HCT116 (cell line): Measurements from ENCODE around the gene ARMH4. TPM values are rescaled to one million over a fixed set of nuclear protein-coding genes. Genes with fewer than 3 reads are reported as not detected.

ENCODE experiments used
- ATAC-seq: fragments of 200-7000 bp; cut with Tn5 transposase; 2 replicates; pipeline ENCODE4 v1.9.1; 2020; ENCODE audit warnings: mild to moderate bottlenecking, moderate library complexity
- BruUV-seq: library from RNA; stranded (reverse); fragments of 400-500 nt; replicated peaks from 2 replicates; lab custom pipeline; 2021; lab: Mats Ljungman, UMichigan
- CTCF ChIA-PET: fragments of 300-600 bp; sonication (Branson Sonifier 250); formaldehyde crosslinking; loops from one replicate; lab custom pipeline; 2021; ENCODE audit warnings: antibody characterized with exemption; lab: Charles Lee
- POLR2A ChIA-PET: fragments of 300-600, 350-600 bp; sonication (Branson Sonifier 250); formaldehyde crosslinking; loops from one replicate; lab custom pipeline; 2021; ENCODE audit warnings: antibody characterized with exemption; lab: Charles Lee
- RAD21 ChIA-PET, 2 experiments: fragments of 300-600 bp; sonication (Branson Sonifier 250); formaldehyde crosslinking; loops; one replicate each; lab custom pipeline; 2023; ENCODE audit warnings: low total read pairs in 2 of 2; ENCODE audit not compliant: uncharacterized antibody in 2 of 2, unreplicated experiment in 2 of 2, low non-redundant PET in 1 of 2; lab: Charles Lee
- DNase-seq: peaks from one replicate; pipeline ENCODE4 v3.0.0-alpha.2; 2010; ENCODE audit warnings: low read depth, low spot score
- H2AFZ ChIP-seq: fragments of 200-600 bp; shearing (Covaris generic), sonication (generic); 2 replicates; pipeline ENCODE4 v1.6.1; 2017; ENCODE audit warnings: low read depth, mixed run types, mixed read lengths, antibody characterized with exemption, low read length; ENCODE audit not compliant: poor library complexity, severe bottlenecking
- H3K27ac ChIP-seq: 2 replicates; pipeline ENCODE4 v1.5.1; 2012; ENCODE audit warnings: low read depth, low read length
- H3K27me3 ChIP-seq: fragments of 200-600 bp; sonication (generic); 2 replicates; pipeline ENCODE4 v1.6.1; 2016; ENCODE audit warnings: mixed run types, low read length, mixed read lengths; ENCODE audit not compliant: insufficient read depth
- H3K36me3 ChIP-seq, 2 experiments: fragments of 200-500 bp in 1 of 2; fragments of 200-600 bp in 1 of 2; sonication (Bioruptor generic) in 1 of 2; sonication (generic) in 1 of 2; 2 replicates each; pipeline versions ENCODE4 v1.5.1 to v1.6.1; 2014 to 2016; ENCODE audit warnings: low read length in 2 of 2, inconsistent platforms in 1 of 2, mixed read lengths in 1 of 2, mixed run types in 1 of 2; ENCODE audit not compliant: insufficient read depth in 2 of 2, control insufficient read depth in 1 of 2
- H3K4me1 ChIP-seq, 2 experiments: fragments of 200-600 bp in 1 of 2; sonication (generic) in 1 of 2; 2 replicates each; pipeline versions ENCODE4 v1.5.1 to v1.6.1; 2012 to 2017; ENCODE audit warnings: low read length in 2 of 2, inconsistent platforms in 1 of 2, mild to moderate bottlenecking in 1 of 2, mixed read lengths in 1 of 2, mixed run types in 1 of 2, moderate library complexity in 1 of 2; ENCODE audit not compliant: insufficient read depth in 2 of 2, control insufficient read depth in 1 of 2
- H3K4me2 ChIP-seq: fragments of 200-600 bp; sonication (generic); 2 replicates; pipeline ENCODE4 v1.6.1; 2017; ENCODE audit warnings: mixed run types, low read length, mixed read lengths
- H3K4me3 ChIP-seq, 2 experiments: fragments of 200-600 bp in 1 of 2; sonication (generic) in 1 of 2; replicated peaks in 1 of 2; 2 replicates each; pipeline ENCODE4 v1.5.1; 2011 to 2016; ENCODE audit warnings: low read length in 2 of 2, control low read depth in 1 of 2, low read depth in 1 of 2, mild to moderate bottlenecking in 1 of 2, mixed read lengths in 1 of 2, mixed run types in 1 of 2
- H3K79me2 ChIP-seq: fragments of 200-600 bp; sonication (generic); 2 replicates; pipeline ENCODE4 v1.6.1; 2017; ENCODE audit warnings: mild to moderate bottlenecking, mixed run types, low read length, moderate library complexity, mixed read lengths; ENCODE audit not compliant: insufficient read depth
- H3K9ac ChIP-seq: fragments of 200-600 bp; sonication (generic); 2 replicates; pipeline ENCODE4 v1.6.1; 2016; ENCODE audit warnings: low read length, mixed read lengths
- H3K9me2 ChIP-seq: fragments of 200-600 bp; sonication (generic), shearing (Covaris generic); 2 replicates; pipeline ENCODE4 v1.6.1; 2017; ENCODE audit warnings: mixed run types, mild to moderate bottlenecking, moderate library complexity; ENCODE audit not compliant: insufficient read depth
- H3K9me3 ChIP-seq, 2 experiments: fragments of 200-500 bp in 1 of 2; fragments of 200-600 bp in 1 of 2; sonication (Bioruptor generic) in 1 of 2; sonication (generic) in 1 of 2; 2 replicates each; pipeline ENCODE4 v1.6.1; 2014 to 2017; ENCODE audit warnings: low read length in 2 of 2, mixed read lengths in 2 of 2, inconsistent platforms in 1 of 2, low read depth in 1 of 2, mild to moderate bottlenecking in 1 of 2, mixed run types in 1 of 2, moderate library complexity in 1 of 2; ENCODE audit not compliant: control insufficient read depth in 1 of 2, insufficient read depth in 1 of 2
- H4K20me1 ChIP-seq: fragments of 200-600 bp; sonication (generic), shearing (Covaris generic); 2 replicates; pipeline ENCODE4 v1.6.1; 2017; ENCODE audit warnings: mixed run types, mild to moderate bottlenecking, moderate library complexity; ENCODE audit not compliant: insufficient read depth
- CBX3 ChIP-seq: IDR thresholded peaks from 2 replicates; pipeline ENCODE4 v1.6.1; 2012; ENCODE audit warnings: low read depth
- EGR1 ChIP-seq: IDR thresholded peaks from 2 replicates; pipeline ENCODE4 v1.6.1; 2012; ENCODE audit warnings: low read depth
- ELF1 ChIP-seq: IDR thresholded peaks from 2 replicates; pipeline ENCODE4 v1.6.1; 2012; ENCODE audit warnings: low read depth, borderline replicate concordance
- EZH2 ChIP-seq: fragments of 200-600 bp; sonication (generic); IDR thresholded peaks from 2 replicates; pipeline ENCODE4 v1.6.1; 2017; ENCODE audit warnings: antibody characterized with exemption, mixed run types
- EZH2phosphoT487 ChIP-seq: fragments of 200-600 bp; IDR thresholded peaks from 2 replicates; pipeline ENCODE4 v1.6.1; 2018; ENCODE audit warnings: antibody characterized with exemption, borderline replicate concordance
- JUND ChIP-seq: IDR thresholded peaks from 2 replicates; pipeline ENCODE4 v1.6.1; 2012
- POLR2A ChIP-seq: IDR thresholded peaks from 2 replicates; pipeline ENCODE4 v1.7.0; 2011; ENCODE audit warnings: borderline replicate concordance; ENCODE audit not compliant: insufficient read depth, insufficient read length; ENCODE audit errors: extremely low read depth
- POLR2AphosphoS5 ChIP-seq: IDR thresholded peaks from 2 replicates; pipeline ENCODE4 v1.6.1; 2011; ENCODE audit warnings: mild to moderate bottlenecking, low read depth, low read length, moderate library complexity
- RAD21 ChIP-seq: IDR thresholded peaks from 2 replicates; pipeline ENCODE4 v1.6.1; 2012; ENCODE audit warnings: low read depth, mild to moderate bottlenecking
- SIN3A ChIP-seq: IDR thresholded peaks from 2 replicates; pipeline ENCODE4 v1.6.1; 2012; ENCODE audit warnings: low read depth
- SP1 ChIP-seq: IDR thresholded peaks from 2 replicates; pipeline ENCODE4 v1.6.1; 2012; ENCODE audit warnings: low read depth
- SRF ChIP-seq: IDR thresholded peaks from 2 replicates; pipeline ENCODE4 v1.6.1; 2012; ENCODE audit warnings: low read depth
- YY1 ChIP-seq: IDR thresholded peaks from 2 replicates; pipeline ENCODE4 v1.6.1; 2011; ENCODE audit warnings: low read length, low read depth, moderate library complexity, mild to moderate bottlenecking; ENCODE audit not compliant: insufficient replicate concordance; ENCODE audit errors: extremely low read depth
- ZBTB33 ChIP-seq: IDR thresholded peaks from 2 replicates; pipeline ENCODE4 v1.6.1; 2011; ENCODE audit warnings: mild to moderate bottlenecking, low read length, moderate library complexity; ENCODE audit not compliant: insufficient replicate concordance; ENCODE audit errors: extremely low read depth
- ZNF274 ChIP-seq: fragments of 200-500 bp; sonication (Bioruptor generic); IDR thresholded peaks from 2 replicates; pipeline ENCODE4 v1.6.1; 2014; ENCODE audit warnings: mild to moderate bottlenecking, low read depth, low read length, inconsistent platforms
- intact Hi-C: fragments of 100-400 bp; cut with micrococcal nuclease; formaldehyde crosslinking; loops from 2 replicates; pipeline ENCODE4 v1.10.0; 2022
- total RNA-seq: library from RNA; stranded (reverse); gene quantifications from one replicate; pipeline ENCODE4 v1.2.1, GENCODE V29; 2021; ENCODE audit not compliant: unreplicated experiment
- TF ChIP-seq, protein P1 (sequence below): IDR thresholded peaks from 2 replicates; pipeline ENCODE4 v1.6.1; 2012

Gene ARMH4
- total RNA-seq, 1 experiment from 2014 or later = 1.7 TPM

DNA sequence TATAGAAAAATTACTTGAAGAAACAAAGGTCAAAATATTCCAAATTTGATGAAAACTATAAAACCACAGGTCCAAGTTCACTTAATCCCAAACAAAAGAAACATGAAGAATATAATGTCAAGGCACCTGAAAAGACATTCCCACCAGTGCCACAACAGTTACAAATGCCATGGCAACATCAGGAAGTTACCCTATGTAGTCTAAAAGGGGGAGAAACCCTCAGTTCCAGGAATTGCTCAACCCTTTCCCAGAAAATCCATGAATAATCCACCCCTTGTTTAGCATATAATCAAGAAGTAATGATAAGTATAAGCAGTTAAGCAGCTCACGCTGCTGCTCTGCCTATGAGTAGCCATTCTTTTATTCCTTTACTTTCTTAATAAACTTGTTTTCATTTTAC, 44.2 kb upstream of the ARMH4 start:
- no peak for DNase-seq

DNA sequence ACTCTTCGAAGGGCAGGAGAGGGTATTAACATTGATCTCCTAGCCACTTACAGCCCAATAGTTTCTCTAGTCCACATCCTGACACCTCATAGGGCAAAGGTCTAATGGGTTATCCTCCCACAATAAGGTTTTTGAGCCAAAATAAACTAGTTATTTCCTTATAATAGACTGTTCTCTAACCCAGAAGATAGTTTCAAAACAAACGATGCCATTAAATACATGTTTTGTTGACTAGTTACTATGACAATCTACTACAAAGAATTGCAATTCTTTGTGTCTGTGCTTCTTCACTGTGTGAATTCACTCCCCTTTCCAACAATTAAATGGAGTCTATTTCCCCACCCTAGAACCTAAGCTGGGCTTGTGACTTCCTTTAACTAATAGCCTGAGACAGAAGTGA, 41.5 kb upstream of the ARMH4 start:
- H3K4me2 ChIP-seq = no peak overlapping the region
- H3K27ac ChIP-seq = no peak overlapping the region
- no peak for ATAC-seq
- H3K79me2 ChIP-seq = no peaks in the 10 kb centered on the region
- H4K20me1 ChIP-seq = no peaks in the 10 kb centered on the region
- ChIA-PET CTCF (no interaction called here), RAD21 (no interaction called here), POLR2A (no interaction called here)
- H3K9ac ChIP-seq = no peak overlapping the region
- no TSS peak for BruUV-seq
- H3K4me3 ChIP-seq = no peak overlapping the region
- H3K36me3 ChIP-seq = no peaks in the 10 kb centered on the region
- H3K4me1 ChIP-seq = no peaks in the 10 kb centered on the region
- intact Hi-C loops = no loop called here
- no peak for TF ChIP-seq SIN3A
- TF ChIP-seq RAD21 = no peak
- no peak for TF ChIP-seq YY1
- TF ChIP-seq POLR2AphosphoS5 = no peak
- TF ChIP-seq ZBTB33 = no peak
- no peak for TF ChIP-seq CBX3
- TF ChIP-seq ELF1 = no peak
- TF ChIP-seq, protein P1, sequence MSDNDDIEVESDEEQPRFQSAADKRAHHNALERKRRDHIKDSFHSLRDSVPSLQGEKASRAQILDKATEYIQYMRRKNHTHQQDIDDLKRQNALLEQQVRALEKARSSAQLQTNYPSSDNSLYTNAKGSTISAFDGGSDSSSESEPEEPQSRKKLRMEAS = no peak
- no peak for TF ChIP-seq EGR1
- no peak for TF ChIP-seq POLR2A
- no peak for TF ChIP-seq SP1
- TF ChIP-seq EZH2phosphoT487 = no peak
- TF ChIP-seq JUND = no peak
- TF ChIP-seq SRF = no peak
- H2AFZ ChIP-seq = no peak overlapping the region
- H3K27me3 ChIP-seq = no peaks in the 10 kb centered on the region
- no peaks in the 10 kb centered on the region for H3K9me3 ChIP-seq
- no peak for DNase-seq
- no peaks in the 10 kb centered on the region for H3K9me2 ChIP-seq

More for the DNA sequence above, 44.2 kb upstream of the ARMH4 start:
- H3K36me3 ChIP-seq = peaks cover 0 to 3% of the 10 kb centered on the region in 2 experiments; a peak in 1 of 4 replicates
- no peak overlapping the region for H3K9ac ChIP-seq
- peaks cover 5 to 13% of the 10 kb centered on the region in 2 experiments; a peak in 3 of 4 replicates for H3K4me1 ChIP-seq
- H3K9me2 ChIP-seq = no peaks in the 10 kb centered on the region
- no TSS peak for BruUV-seq
- no peak for ATAC-seq
- ChIA-PET CTCF (no interaction called here), POLR2A (no interaction called here), RAD21 (no interaction called here)
- no peak overlapping the region for H3K4me3 ChIP-seq
- H3K27me3 ChIP-seq = no peaks in the 10 kb centered on the region
- H3K9me3 ChIP-seq = no peaks in the 10 kb centered on the region
- H3K4me2 ChIP-seq = no peak overlapping the region
- no peak overlapping the region for H3K27ac ChIP-seq
- H3K79me2 ChIP-seq = peaks cover 12% of the 10 kb centered on the region
- no peak overlapping the region for H2AFZ ChIP-seq
- no peaks in the 10 kb centered on the region for H4K20me1 ChIP-seq
- intact Hi-C loops = no loop called here
- TF ChIP-seq ZNF274 (no peak), EZH2 (no peak), POLR2AphosphoS5 (no peak), ELF1 (no peak), RAD21 (no peak)
- TF ChIP-seq, protein P1 = no peak
